Measurements from ENCODE around the gene TRAPPC6A.

The TRAPPC6A gene

DNA sequence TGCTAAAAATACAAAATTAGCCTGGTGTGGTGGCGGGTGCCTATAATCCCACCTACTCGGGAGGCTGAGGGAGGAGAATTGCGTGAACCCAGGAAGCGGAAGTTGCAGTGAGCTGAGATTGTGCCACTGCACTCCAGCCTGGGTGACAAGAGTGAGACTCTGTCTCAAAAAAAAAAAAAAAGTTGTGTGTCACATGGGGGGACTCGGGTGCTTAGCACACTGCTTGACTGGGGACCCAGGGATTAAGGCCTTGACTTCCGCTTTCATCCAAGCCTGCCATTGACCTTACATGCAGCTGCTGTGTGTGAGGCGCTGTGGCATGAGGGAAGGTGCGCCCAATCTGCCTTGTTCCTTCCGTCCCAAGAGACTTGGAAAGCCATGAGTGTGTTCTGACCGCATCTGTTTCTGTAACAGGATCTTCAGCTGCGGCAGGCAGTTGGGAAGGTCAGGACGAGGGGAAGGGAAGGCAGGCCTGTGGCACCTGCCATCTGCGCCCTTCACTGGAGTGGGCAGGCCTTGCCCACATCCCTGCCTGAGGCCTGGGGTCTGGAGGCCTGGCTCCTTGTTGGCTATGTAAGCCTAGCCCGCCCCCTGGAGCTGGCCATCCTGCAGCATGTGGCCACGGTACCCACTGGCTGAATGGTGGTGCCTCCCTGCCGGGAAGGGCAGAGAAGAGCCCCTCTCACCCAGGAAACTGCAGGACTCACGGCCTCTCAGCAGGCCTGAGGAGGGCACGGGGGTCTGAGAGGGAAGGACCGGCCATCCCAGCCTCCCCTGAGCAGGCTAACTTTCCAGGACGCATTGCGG lies 62.0 kb downstream of the TRAPPC6A start:
- H3K4me3 ChIP-seq (ENCODE audit: low read depth, low read length): no peak overlapping the region
- DNase-seq (ENCODE audit: low read depth): no peak
- TF ChIP-seq, protein P1, sequence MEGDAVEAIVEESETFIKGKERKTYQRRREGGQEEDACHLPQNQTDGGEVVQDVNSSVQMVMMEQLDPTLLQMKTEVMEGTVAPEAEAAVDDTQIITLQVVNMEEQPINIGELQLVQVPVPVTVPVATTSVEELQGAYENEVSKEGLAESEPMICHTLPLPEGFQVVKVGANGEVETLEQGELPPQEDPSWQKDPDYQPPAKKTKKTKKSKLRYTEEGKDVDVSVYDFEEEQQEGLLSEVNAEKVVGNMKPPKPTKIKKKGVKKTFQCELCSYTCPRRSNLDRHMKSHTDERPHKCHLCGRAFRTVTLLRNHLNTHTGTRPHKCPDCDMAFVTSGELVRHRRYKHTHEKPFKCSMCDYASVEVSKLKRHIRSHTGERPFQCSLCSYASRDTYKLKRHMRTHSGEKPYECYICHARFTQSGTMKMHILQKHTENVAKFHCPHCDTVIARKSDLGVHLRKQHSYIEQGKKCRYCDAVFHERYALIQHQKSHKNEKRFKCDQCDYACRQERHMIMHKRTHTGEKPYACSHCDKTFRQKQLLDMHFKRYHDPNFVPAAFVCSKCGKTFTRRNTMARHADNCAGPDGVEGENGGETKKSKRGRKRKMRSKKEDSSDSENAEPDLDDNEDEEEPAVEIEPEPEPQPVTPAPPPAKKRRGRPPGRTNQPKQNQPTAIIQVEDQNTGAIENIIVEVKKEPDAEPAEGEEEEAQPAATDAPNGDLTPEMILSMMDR (IDR thresholded peaks at IDR 0.05; ENCODE audit: low read depth, low read length, missing control alignments): no peak

GRCh38 chr19:45114116-45114515 lies 63.9 kb downstream of the TRAPPC6A start:
- no peak for DNase-seq (ENCODE audit: low read depth)
- TF ChIP-seq, protein P1 (IDR thresholded peaks at IDR 0.05; ENCODE audit: low read depth, low read length, missing control alignments): no peak

GRCh38 chr19:45113628-45114027 lies 64.4 kb downstream of the TRAPPC6A start:
- TF ChIP-seq, protein P1 (IDR thresholded peaks at IDR 0.05; ENCODE audit: low read depth, low read length, missing control alignments): no peak
- DNase-seq (ENCODE audit: low read depth): no peak
- no peak overlapping the region for H3K4me3 ChIP-seq (ENCODE audit: low read depth, low read length)

More at GRCh38 chr19:45114116-45114515, 63.9 kb downstream of the TRAPPC6A start:
- no peak overlapping the region for H3K4me3 ChIP-seq (ENCODE audit: low read depth, low read length)
